Ishikawa (cell line): ENCODE measurements around the gene RUNX1.

Source experiments
- CEBPB ChIP-seq: IDR thresholded peaks from 2 replicates; pipeline ENCODE4 v1.6.1; 2012
- CREB1 ChIP-seq: IDR thresholded peaks from 2 replicates; pipeline ENCODE4 v1.6.1; 2012; ENCODE audit warnings: low read depth
- EGR1 ChIP-seq: IDR thresholded peaks from 2 replicates; pipeline ENCODE4 v1.6.1; 2012
- EP300 ChIP-seq: IDR thresholded peaks from 2 replicates; pipeline ENCODE4 v1.6.1; 2012; ENCODE audit warnings: borderline replicate concordance
- FOXM1 ChIP-seq: IDR thresholded peaks from 2 replicates; pipeline ENCODE4 v1.6.1; 2012; ENCODE audit warnings: low read depth, borderline replicate concordance
- MAX ChIP-seq: IDR thresholded peaks from 2 replicates; pipeline ENCODE4 v1.6.1; 2012
- NFIC ChIP-seq: IDR thresholded peaks from 2 replicates; pipeline ENCODE4 v1.6.1; 2012
- RAD21 ChIP-seq: IDR thresholded peaks from 2 replicates; pipeline ENCODE4 v1.6.1; 2012; ENCODE audit warnings: low read depth
- TAF1 ChIP-seq: IDR thresholded peaks from 2 replicates; pipeline ENCODE4 v1.6.1; 2012; ENCODE audit warnings: low read depth, mild to moderate bottlenecking
- TCF12 ChIP-seq: IDR thresholded peaks from 2 replicates; pipeline ENCODE4 v1.6.1; 2012; ENCODE audit warnings: low read depth
- TEAD4 ChIP-seq: IDR thresholded peaks from 2 replicates; pipeline ENCODE4 v1.6.1; 2012
- USF1 ChIP-seq: IDR thresholded peaks from 2 replicates; pipeline ENCODE4 v1.6.1; 2012
- YY1 ChIP-seq: IDR thresholded peaks from 2 replicates; pipeline ENCODE4 v1.6.1; 2012; ENCODE audit warnings: low read depth
- ZBTB7A ChIP-seq: IDR thresholded peaks from 2 replicates; pipeline ENCODE4 v1.6.1; 2012; ENCODE audit warnings: low read depth
- TF ChIP-seq, protein P1 (sequence below): IDR thresholded peaks from 2 replicates; pipeline ENCODE4 v1.6.1; 2012; ENCODE audit warnings: low read depth, mild to moderate bottlenecking

The RUNX1 gene

GRCh38 chr21:34811368-34811767 lies 237.7 kb downstream of the RUNX1 start:
- TF ChIP-seq YY1 (no peak), NFIC (no peak)

GRCh38 chr21:34810786-34811185 lies 238.3 kb downstream of the RUNX1 start:
- TF ChIP-seq NFIC, result no peak
- TF ChIP-seq YY1, result no peak
- TF ChIP-seq FOXM1, result no peak
- TF ChIP-seq ZBTB7A, result no peak
- no peak for TF ChIP-seq TCF12
- TF ChIP-seq EGR1, result no peak
- no peak for TF ChIP-seq TEAD4
- TF ChIP-seq, protein P1, sequence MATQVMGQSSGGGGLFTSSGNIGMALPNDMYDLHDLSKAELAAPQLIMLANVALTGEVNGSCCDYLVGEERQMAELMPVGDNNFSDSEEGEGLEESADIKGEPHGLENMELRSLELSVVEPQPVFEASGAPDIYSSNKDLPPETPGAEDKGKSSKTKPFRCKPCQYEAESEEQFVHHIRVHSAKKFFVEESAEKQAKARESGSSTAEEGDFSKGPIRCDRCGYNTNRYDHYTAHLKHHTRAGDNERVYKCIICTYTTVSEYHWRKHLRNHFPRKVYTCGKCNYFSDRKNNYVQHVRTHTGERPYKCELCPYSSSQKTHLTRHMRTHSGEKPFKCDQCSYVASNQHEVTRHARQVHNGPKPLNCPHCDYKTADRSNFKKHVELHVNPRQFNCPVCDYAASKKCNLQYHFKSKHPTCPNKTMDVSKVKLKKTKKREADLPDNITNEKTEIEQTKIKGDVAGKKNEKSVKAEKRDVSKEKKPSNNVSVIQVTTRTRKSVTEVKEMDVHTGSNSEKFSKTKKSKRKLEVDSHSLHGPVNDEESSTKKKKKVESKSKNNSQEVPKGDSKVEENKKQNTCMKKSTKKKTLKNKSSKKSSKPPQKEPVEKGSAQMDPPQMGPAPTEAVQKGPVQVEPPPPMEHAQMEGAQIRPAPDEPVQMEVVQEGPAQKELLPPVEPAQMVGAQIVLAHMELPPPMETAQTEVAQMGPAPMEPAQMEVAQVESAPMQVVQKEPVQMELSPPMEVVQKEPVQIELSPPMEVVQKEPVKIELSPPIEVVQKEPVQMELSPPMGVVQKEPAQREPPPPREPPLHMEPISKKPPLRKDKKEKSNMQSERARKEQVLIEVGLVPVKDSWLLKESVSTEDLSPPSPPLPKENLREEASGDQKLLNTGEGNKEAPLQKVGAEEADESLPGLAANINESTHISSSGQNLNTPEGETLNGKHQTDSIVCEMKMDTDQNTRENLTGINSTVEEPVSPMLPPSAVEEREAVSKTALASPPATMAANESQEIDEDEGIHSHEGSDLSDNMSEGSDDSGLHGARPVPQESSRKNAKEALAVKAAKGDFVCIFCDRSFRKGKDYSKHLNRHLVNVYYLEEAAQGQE, result no peak
- TF ChIP-seq MAX, result no peak
- no peak for TF ChIP-seq RAD21
- TF ChIP-seq CREB1, result no peak
- no peak for TF ChIP-seq CEBPB
- TF ChIP-seq EP300, result no peak
- no peak for TF ChIP-seq TAF1
- TF ChIP-seq USF1, result no peak

DNA sequence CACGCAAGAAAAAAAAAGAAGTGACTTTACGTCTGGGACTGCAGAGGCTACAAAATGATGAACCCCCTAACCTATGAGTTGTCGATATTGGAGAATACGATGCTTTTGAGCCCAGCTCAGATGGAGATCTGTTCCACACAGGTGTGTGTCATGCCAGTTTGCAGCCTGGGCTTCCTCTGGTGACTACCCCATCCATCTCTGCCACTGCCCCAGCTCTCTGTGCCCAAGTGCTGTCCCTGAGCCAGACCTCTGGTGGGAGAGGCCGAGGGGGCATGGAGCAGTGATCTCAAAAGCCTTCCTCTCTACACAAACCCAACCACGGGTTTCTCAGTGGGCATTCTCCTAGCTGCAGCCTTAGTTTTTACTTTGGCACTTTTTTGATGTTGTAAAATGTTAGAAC lies 239.3 kb downstream of the RUNX1 start:
- TF ChIP-seq MAX (no peak), TAF1 (no peak), RAD21 (no peak), TCF12 (no peak), USF1 (no peak), EGR1 (no peak)

DNA sequence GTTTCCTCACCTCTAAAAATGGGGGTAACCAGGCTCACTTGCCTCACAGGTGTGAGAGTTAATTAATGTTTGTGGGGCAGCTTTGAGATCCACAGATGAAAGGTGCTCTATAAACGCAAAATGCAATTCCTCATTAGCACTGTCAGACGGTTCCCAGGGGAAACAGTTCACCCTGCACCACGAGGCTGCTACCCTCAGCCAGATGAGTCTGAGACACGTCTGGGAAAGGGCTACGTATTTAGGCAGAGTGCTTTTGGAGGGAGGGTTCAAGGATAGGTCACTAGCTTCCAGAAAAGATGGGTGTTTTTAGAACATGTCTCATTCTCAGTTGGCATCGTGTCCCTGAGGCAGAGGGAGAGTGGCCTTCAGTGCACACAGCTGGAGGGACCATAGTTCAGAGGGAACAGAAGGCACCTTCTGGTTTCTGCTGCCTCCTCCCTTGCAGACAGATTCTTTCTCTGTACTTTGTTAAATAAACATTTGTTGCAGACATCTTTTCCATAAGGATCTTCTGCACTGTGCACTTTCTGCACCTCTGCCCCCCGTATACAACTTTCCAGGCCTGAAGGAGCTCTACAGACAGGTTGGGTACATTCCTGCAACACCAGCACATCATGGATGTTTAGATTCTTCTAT lies 240.4 kb downstream of the RUNX1 start:
- TF ChIP-seq TEAD4 (no peak), YY1 (no peak), EP300 (no peak), CREB1 (no peak), USF1 (no peak), MAX (no peak), TAF1 (no peak), EGR1 (no peak), NFIC (no peak), FOXM1 (no peak), TCF12 (no peak)
- TF ChIP-seq, protein P1, result no peak

GRCh38 chr21:34807881-34808568 lies 241.1 kb downstream of the RUNX1 start:
- TF ChIP-seq EP300 (no peak), MAX (no peak), TAF1 (no peak), CEBPB (no peak), ZBTB7A (no peak), EGR1 (no peak), FOXM1 (no peak)
- TF ChIP-seq, protein P1, result no peak
